ENCODE data around the gene RTF2.

Gene RTF2

DNA sequence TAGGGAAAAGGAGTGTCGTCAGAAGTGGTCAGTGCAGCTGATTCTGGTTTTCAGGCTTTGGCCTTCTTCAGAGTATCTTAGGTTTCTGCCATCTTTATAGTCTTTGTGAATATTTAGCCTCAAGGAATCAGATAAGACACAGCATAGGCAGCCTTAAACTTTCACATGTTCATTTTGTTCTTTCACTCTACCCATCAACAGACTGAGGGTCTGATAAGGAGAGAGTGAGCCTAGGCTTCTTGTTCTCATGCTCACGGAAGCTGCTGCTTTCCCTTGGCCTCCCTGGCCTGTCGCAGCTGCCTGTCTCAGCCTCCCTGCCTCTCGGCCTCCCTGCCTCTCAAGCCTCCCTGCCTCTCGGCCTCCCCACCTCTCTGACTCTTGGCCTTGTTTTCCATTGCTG lies 20.1 kb downstream of the RTF2 start:
- Histone ChIP-seq H3K4me3 (ENCODE audit: low read depth, low read length) (no peak overlapping the region), H3K9ac (ENCODE audit: low read length) (no peak overlapping the region), H3K36me3 (ENCODE audit: control insufficient read depth, insufficient read depth, low read length) (peaks cover 63% of the 10 kb centered on the region), H3K27ac (ENCODE audit: low read depth, low read length) (no peak overlapping the region), H3K27me3 (ENCODE audit: control insufficient read depth, insufficient read depth, low read length) (no peaks in the 10 kb centered on the region), H3K4me1 (ENCODE audit: control insufficient read depth, insufficient read depth, low read length) (no peaks in the 10 kb centered on the region), H3K9me3 (ENCODE audit: control insufficient read depth, insufficient read depth, low read depth, low read length) (no peaks in the 10 kb centered on the region)

DNA sequence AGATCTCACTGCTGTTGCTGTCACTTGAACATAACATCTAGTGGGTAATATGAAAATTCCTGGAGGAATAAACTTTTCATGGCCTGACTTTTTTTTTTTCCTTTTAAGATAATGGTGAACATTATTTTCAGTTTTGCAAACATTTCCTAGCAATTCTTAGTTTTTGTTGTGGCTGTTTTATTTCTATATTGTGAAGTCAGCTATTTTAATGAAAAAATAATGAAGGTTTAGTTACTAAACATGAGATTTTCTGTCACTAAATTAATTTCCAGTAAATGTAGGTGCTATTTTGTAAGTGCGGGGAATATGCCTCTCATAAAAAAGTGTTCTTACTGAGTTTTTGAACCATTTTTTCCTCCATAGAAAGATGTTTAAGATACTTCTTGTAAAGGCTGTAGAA lies 32.7 kb downstream of the RTF2 start:
- Histone ChIP-seq H3K4me1 (ENCODE audit: control insufficient read depth, insufficient read depth, low read length) (no peaks in the 10 kb centered on the region), H3K9ac (ENCODE audit: low read length) (no peak overlapping the region), H3K4me3 (ENCODE audit: low read depth, low read length) (no peak overlapping the region), H3K9me3 (ENCODE audit: control insufficient read depth, insufficient read depth, low read depth, low read length) (0 out of 2 replicates have a peak, but pooled peaks cover 4% of the 10 kb centered on the region), H3K36me3 (ENCODE audit: control insufficient read depth, insufficient read depth, low read length) (peaks cover 14% of the 10 kb centered on the region), H3K27ac (ENCODE audit: low read depth, low read length) (no peak overlapping the region), H3K27me3 (ENCODE audit: control insufficient read depth, insufficient read depth, low read length) (no peaks in the 10 kb centered on the region)

DNA sequence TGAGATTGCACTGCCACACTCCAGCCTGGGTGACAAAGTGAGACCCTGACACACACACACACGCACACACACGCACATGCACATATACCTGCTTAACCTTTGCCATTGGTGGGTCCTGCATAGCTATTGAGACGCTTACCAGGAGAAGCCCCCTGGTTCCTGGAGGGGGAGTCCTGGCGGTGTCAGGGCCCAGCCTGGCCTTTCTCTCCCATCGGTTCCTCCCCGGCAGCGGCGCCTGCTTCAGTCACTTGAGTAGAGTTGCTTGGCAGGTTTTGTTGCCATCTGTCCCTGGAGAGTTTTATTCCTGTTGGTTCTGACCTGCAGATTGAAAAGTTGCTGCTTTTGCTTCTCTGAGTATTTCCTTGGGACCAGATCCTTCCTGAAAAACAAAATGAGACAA lies 35.5 kb downstream of the RTF2 start:
- Histone ChIP-seq H3K4me3 (ENCODE audit: low read depth, low read length) (no peak overlapping the region), H3K36me3 (ENCODE audit: control insufficient read depth, insufficient read depth, low read length) (no peaks in the 10 kb centered on the region), H3K27ac (ENCODE audit: low read depth, low read length) (no peak overlapping the region), H3K9ac (ENCODE audit: low read length) (no peak overlapping the region), H3K4me1 (ENCODE audit: control insufficient read depth, insufficient read depth, low read length) (no peaks in the 10 kb centered on the region), H3K9me3 (ENCODE audit: control insufficient read depth, insufficient read depth, low read depth, low read length) (no peaks in the 10 kb centered on the region), H3K27me3 (ENCODE audit: control insufficient read depth, insufficient read depth, low read length) (no peaks in the 10 kb centered on the region)

DNA sequence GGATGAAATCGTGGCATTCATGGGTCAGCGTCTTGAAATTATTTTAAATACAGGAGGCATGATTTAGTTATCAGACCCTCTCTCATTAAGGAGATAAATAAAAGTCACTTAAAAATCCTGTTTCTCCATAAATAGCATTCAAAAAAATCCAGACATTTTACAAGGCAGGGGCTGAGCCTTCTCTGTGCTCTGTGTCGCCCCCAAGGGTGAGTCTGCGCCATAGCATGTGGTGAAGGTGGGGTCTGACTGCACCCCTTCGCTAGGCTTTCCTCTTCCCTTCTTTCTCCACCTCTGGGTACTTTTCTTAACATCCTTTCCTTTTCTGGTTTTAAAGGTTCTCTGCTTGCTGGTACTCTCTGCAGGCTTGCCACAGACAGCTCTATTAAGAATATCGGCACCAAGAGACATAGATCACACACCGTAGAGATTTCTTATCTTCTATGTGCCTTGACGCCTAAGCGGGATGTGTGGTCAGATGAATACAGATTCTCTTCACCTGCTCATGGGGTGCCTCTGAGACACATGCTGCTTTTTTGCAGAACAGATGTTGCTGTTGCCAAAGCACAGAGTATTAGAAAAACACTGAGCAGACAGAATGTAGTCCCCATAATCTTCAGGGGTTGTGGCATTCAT lies 36.1 kb downstream of the RTF2 start:
- H3K27me3 ChIP-seq (ENCODE audit: control insufficient read depth, insufficient read depth, low read length): no peaks in the 10 kb centered on the region
- H3K9ac ChIP-seq (ENCODE audit: low read length): no peak overlapping the region
- no peaks in the 10 kb centered on the region for H3K4me1 ChIP-seq (ENCODE audit: control insufficient read depth, insufficient read depth, low read length)
- H3K9me3 ChIP-seq (ENCODE audit: control insufficient read depth, insufficient read depth, low read depth, low read length): no peaks in the 10 kb centered on the region
- no peak overlapping the region for H3K27ac ChIP-seq (ENCODE audit: low read depth, low read length)
- H3K36me3 ChIP-seq (ENCODE audit: control insufficient read depth, insufficient read depth, low read length): no peaks in the 10 kb centered on the region
- H3K4me3 ChIP-seq (ENCODE audit: low read depth, low read length): no peak overlapping the region

DNA sequence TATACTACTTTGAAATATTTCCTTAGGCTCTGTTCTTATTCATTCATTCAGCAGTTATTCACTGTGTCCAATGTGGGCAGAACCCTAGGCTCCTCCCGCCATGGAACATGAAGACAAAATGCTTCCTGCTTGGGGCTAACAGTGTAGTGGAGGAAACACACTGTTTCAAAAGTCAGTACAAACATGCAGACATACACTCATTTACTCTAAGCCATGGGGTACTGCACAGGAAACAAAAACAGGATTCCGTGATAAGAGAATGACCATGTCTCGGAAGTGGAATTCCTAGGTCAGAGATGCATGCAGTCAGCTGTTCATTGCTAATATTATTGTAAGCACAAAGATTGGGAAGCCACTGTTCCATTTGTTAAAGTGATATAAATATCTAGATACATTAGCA lies 37.7 kb downstream of the RTF2 start:
- no peak overlapping the region for H3K4me3 ChIP-seq (ENCODE audit: low read depth, low read length)
- H3K36me3 ChIP-seq (ENCODE audit: control insufficient read depth, insufficient read depth, low read length): no peaks in the 10 kb centered on the region
- H3K9ac ChIP-seq (ENCODE audit: low read length): no peak overlapping the region
- no peaks in the 10 kb centered on the region for H3K27me3 ChIP-seq (ENCODE audit: control insufficient read depth, insufficient read depth, low read length)
- no peaks in the 10 kb centered on the region for H3K4me1 ChIP-seq (ENCODE audit: control insufficient read depth, insufficient read depth, low read length)
- H3K9me3 ChIP-seq (ENCODE audit: control insufficient read depth, insufficient read depth, low read depth, low read length): no peaks in the 10 kb centered on the region
- H3K27ac ChIP-seq (ENCODE audit: low read depth, low read length): no peak overlapping the region

DNA sequence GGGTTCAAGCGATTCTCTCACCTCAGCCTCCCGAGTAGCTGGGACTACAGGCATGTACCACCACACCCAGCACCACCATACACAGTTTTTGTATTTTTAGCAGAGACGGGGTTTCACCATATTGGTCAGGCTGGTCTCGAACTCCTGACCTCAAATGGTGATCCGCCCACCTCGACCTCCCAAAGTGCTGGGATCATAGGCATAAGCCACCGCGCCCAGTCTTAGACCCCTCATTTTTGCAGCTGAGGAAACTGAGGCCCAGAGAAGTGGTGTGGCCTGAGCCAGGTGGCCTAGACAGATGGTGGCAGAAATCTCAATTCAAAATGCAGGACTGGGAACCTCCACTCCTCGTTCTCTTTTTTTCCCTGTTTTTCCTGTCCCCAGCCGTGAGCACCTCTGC lies 43.5 kb downstream of the RTF2 start:
- H3K4me3 ChIP-seq (ENCODE audit: low read depth, low read length): no peak overlapping the region
- peaks cover 6% of the 10 kb centered on the region; the same call in 1 of the 2 replicates for H3K4me1 ChIP-seq (ENCODE audit: control insufficient read depth, insufficient read depth, low read length)
- no peak overlapping the region for H3K27ac ChIP-seq (ENCODE audit: low read depth, low read length)
- no peaks in the 10 kb centered on the region for H3K9me3 ChIP-seq (ENCODE audit: control insufficient read depth, insufficient read depth, low read depth, low read length)
- H3K27me3 ChIP-seq (ENCODE audit: control insufficient read depth, insufficient read depth, low read length): no peaks in the 10 kb centered on the region
- H3K9ac ChIP-seq (ENCODE audit: low read length): no peak overlapping the region
- peaks cover 22% of the 10 kb centered on the region for H3K36me3 ChIP-seq (ENCODE audit: control insufficient read depth, insufficient read depth, low read length)

DNA sequence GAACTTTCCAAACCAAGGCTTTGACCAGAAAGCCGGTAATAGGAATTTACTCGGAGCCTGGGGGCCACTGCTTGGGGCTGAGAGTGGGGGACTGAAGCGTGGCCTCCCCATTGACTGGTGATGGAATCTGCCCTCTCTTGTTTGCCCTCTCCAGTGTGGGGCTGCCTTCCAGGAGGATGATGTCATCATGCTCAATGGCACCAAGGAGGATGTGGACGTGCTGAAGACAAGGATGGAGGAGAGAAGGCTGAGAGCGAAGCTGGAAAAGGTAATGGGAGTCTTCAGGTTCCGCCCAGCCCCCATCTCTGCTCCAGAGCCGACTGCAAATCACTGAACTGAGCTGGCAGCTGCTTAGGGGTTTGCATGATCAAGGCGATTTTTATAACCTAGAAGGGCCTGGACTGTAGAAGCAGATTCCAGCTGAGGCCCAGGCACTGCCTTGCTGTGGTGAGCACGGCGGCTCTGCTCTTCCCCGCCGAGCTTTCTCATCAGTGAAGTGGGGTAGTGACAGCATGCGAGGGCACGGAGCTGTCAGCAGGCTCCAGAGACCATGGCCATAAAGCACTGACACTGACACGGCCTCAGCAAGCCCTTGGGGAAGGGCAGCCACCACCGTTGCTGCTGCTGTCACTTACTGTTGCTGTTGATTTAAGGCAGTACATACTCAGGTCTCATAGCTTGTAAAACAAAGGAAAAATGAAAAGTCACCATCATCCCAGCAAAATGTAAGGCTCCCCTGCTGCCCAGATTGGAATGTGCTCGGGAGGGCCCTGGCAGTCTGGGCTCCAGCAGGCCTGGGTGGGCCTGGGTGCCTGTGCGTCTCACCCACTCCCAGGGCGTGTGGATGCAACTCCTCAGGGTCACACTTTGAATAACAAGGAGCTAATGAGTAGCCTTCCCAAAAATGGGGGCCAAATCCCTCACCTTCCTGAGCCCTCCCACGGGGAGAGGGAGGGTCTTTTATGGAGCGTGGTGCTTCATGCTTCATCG lies 45.0 kb downstream of the RTF2 start:
- Histone ChIP-seq H3K27me3 (ENCODE audit: control insufficient read depth, insufficient read depth, low read length) (no peaks in the 10 kb centered on the region), H3K4me3 (ENCODE audit: low read depth, low read length) (no peak overlapping the region), H3K4me1 (ENCODE audit: control insufficient read depth, insufficient read depth, low read length) (peaks cover 6% of the 10 kb centered on the region; the same call in 1 of the 2 replicates), H3K9ac (ENCODE audit: low read length) (no peak overlapping the region), H3K27ac (ENCODE audit: low read depth, low read length) (no peak overlapping the region), H3K36me3 (ENCODE audit: control insufficient read depth, insufficient read depth, low read length) (peaks cover 37% of the 10 kb centered on the region), H3K9me3 (ENCODE audit: control insufficient read depth, insufficient read depth, low read depth, low read length) (no peaks in the 10 kb centered on the region; the same call in 1 of the 2 replicates)

DNA sequence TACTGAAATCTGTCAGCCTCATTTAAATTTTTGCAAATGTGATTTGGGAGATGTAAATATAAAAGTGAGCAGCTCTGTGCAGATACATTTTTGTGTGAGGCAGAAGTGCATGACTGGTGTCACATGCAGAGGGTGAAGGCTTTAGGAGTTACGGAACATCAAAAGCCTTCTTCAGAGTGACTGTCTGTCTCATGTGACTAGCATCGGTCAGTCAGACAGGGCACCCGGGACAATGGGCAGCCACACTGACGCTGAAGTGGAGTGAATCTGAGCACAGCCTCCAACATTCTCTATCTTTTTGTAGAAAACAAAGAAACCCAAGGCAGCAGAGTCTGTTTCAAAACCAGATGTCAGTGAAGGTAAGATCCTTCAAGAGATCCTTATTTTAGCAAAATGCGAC lies 48.2 kb downstream of the RTF2 start:
- Histone ChIP-seq H3K9me3 (ENCODE audit: control insufficient read depth, insufficient read depth, low read depth, low read length) (peaks cover 29% of the 10 kb centered on the region), H3K4me1 (ENCODE audit: control insufficient read depth, insufficient read depth, low read length) (peaks cover 6% of the 10 kb centered on the region; the same call in 1 of the 2 replicates), H3K36me3 (ENCODE audit: control insufficient read depth, insufficient read depth, low read length) (peaks cover 61% of the 10 kb centered on the region), H3K9ac (ENCODE audit: low read length) (no peak overlapping the region), H3K4me3 (ENCODE audit: low read depth, low read length) (no peak overlapping the region), H3K27ac (ENCODE audit: low read depth, low read length) (no peak overlapping the region), H3K27me3 (ENCODE audit: control insufficient read depth, insufficient read depth, low read length) (no peaks in the 10 kb centered on the region)

DNA sequence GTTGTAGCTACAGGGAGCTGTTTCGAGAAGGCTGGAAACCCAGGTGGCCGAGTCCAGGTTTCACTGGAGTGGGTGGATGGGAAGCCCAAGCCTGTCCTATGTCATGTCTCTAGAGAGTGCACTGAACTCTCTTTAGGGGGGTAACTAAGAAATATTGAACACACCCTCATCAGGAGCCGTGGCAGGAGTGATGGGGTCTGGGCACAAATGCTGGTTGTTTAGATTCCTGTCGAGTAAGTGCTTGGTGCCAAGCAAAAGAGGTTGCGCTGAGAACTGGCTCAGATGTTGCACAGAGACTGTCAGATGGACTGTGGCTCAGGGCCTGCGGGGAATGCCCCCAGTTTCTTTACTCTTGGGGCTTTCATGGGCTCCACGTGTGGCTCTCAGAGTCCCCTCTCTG lies 48.8 kb downstream of the RTF2 start:
- H3K4me1 ChIP-seq (ENCODE audit: control insufficient read depth, insufficient read depth, low read length): peaks cover 6% of the 10 kb centered on the region; the same call in 1 of the 2 replicates
- H3K27ac ChIP-seq (ENCODE audit: low read depth, low read length): no peak overlapping the region
- H3K27me3 ChIP-seq (ENCODE audit: control insufficient read depth, insufficient read depth, low read length): no peaks in the 10 kb centered on the region
- H3K9ac ChIP-seq (ENCODE audit: low read length): no peak overlapping the region
- no peak overlapping the region for H3K4me3 ChIP-seq (ENCODE audit: low read depth, low read length)
- peaks cover 61% of the 10 kb centered on the region for H3K36me3 ChIP-seq (ENCODE audit: control insufficient read depth, insufficient read depth, low read length)
- H3K9me3 ChIP-seq (ENCODE audit: control insufficient read depth, insufficient read depth, low read depth, low read length): peaks cover 34% of the 10 kb centered on the region

DNA sequence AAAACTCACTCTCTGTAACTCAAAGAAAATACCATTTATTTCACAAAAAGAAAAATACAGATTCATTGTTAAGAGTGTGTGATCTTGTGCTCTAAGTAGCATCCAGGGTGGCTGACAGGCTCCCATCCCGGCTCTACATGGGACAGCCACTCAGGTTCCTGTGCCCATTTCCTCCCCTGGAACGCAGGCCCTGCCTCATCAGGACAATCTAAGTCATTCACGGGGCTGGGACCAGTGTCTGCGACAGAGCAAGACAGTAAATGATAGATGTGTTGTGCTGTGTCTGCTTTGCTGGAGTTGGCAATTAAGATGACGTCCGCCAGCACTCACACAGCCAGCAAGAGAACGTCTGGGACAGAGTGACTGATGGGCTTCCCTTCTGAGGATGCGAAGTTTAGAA lies 49.2 kb downstream of the RTF2 start:
- Histone ChIP-seq H3K4me3 (ENCODE audit: low read depth, low read length) (no peak overlapping the region), H3K36me3 (ENCODE audit: control insufficient read depth, insufficient read depth, low read length) (peaks cover 61% of the 10 kb centered on the region), H3K9ac (ENCODE audit: low read length) (no peak overlapping the region), H3K27ac (ENCODE audit: low read depth, low read length) (no peak overlapping the region), H3K27me3 (ENCODE audit: control insufficient read depth, insufficient read depth, low read length) (no peaks in the 10 kb centered on the region), H3K4me1 (ENCODE audit: control insufficient read depth, insufficient read depth, low read length) (peaks cover 6% of the 10 kb centered on the region; the same call in 1 of the 2 replicates), H3K9me3 (ENCODE audit: control insufficient read depth, insufficient read depth, low read depth, low read length) (peaks cover 36% of the 10 kb centered on the region)

DNA sequence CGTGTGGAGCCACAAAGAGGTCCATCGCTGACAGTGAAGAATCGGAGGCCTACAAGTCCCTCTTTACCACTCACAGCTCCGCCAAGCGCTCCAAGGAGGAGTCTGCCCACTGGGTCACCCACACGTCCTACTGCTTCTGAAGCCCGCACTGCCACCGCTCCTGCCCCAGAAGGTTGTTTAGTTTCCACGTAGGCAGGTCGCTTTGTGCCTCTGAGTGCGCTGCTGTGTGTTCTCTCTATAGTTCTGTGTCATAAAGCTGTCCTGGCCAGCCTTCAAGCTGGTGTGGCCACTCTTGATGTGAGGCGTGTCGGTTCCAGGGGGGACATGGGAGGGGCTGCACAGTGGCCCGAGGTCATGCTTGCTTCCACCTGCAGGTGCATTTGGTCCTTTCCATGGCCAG lies 49.7 kb downstream of the RTF2 start:
- Histone ChIP-seq H3K27ac (ENCODE audit: low read depth, low read length) (no peak overlapping the region), H3K36me3 (ENCODE audit: control insufficient read depth, insufficient read depth, low read length) (peaks cover 61% of the 10 kb centered on the region), H3K9ac (ENCODE audit: low read length) (no peak overlapping the region), H3K9me3 (ENCODE audit: control insufficient read depth, insufficient read depth, low read depth, low read length) (peaks cover 40% of the 10 kb centered on the region), H3K27me3 (ENCODE audit: control insufficient read depth, insufficient read depth, low read length) (no peaks in the 10 kb centered on the region), H3K4me3 (ENCODE audit: low read depth, low read length) (no peak overlapping the region), H3K4me1 (ENCODE audit: control insufficient read depth, insufficient read depth, low read length) (peaks cover 6% of the 10 kb centered on the region; the same call in 1 of the 2 replicates)

Data from HUES6 (cell line).